Activated CD4-positive, alpha-beta T cell treated with anti-CD3 and anti-CD28 coated beads, Interleukin-2, amount 50 U/mL, for 16 hours (primary cell): ENCODE measurements around the gene TICAM1.
A peak's percentile ranks its signal among the peaks of the same experiment; 100 is the strongest.
"Not testable (repeated sequence)": the region's sequence is repeated elsewhere in the genome, so short reads cannot be mapped to it uniquely, and the experiment has no call there.

ENCODE experiments used
- DNase-seq: peaks from one replicate; pipeline ENCODE4 v3.0.0-alpha.2; 2020

TICAM1 gene

DNA sequence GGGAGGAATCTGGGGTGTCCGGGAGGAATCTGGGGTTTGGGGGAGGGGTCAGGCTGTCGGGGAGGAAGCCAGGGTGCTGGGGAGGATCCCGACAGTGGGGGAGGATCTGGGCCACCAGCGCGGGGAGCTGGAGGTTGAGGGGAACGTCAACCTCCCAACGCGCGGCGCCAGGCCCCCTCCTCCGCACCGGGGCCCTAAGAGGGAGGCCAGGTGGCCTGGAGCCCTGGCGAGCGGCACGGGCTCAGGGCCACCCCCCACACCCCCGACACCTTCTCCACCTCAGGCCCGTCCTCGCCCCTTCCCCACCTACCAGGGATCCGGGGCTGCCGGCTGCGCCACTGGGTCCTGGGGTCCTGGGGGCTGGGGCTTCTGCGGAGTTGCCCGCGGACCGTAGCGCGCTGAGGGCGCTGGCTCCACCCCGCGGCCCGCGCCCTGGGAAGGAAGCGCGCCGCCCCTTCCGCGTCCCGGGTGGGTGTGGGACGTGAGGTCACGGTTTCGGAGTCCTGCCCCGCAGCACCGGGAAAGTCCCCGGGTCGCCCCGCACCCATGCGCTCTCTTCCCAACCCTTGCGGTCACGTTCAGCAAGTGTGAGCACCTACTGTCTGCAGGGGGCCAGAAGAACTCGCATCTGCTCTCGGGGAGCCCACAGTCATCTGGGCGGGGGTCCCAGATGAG lies at the start of gene TICAM1:
Gene TICAM1, minus strand, starts transcription at position 409 of the 675 bp plus-strand sequence. CDS start 13,335 bp downstream, outside the sequence.
- peak; percentile 77 for DNase-seq

DNA sequence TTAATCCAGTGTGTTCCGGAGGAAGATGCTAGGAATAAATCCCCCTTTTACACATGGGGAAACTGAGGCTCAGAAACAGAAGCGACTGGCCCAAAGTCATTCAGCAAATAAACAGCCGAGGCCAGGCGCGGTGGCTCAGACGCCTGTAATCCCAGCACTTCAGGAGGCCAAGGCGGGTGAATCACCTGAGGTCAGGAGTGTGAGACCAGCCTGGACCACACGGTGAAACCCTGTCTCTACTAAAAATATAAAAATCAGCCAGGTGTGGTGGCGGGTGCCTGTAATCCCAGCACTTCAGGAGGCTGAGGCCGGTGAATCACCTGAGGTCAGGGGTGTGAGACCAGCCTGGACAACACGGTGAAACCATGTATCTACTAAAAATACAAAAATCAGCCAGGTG lies 47.5 kb upstream of the TICAM1 start:
- no peak for DNase-seq

DNA sequence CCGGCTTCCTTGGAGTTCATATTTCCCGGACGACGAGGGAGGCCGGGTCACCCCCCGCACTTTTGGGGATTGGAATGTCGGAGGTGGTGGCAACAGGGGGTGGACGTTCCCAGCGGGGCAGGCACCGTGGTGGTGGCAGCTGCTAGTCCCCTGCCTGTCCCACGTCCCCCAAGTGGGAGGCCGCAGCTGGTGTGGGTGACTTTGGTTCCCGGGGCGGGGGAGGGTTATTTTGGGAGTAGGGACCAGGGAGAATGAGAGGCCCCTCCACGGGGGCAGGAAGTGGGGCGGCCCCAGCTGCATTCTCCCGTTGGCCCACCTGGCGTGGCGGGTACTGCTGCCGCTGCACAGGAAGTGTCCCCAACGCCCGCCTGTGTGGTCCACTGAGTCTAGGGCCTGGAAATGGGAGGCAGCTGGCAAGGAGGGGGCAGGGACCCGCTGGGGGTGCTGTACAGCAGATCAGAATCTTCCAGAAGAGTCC lies 47.0 kb upstream of the TICAM1 start:
- no peak for DNase-seq

DNA sequence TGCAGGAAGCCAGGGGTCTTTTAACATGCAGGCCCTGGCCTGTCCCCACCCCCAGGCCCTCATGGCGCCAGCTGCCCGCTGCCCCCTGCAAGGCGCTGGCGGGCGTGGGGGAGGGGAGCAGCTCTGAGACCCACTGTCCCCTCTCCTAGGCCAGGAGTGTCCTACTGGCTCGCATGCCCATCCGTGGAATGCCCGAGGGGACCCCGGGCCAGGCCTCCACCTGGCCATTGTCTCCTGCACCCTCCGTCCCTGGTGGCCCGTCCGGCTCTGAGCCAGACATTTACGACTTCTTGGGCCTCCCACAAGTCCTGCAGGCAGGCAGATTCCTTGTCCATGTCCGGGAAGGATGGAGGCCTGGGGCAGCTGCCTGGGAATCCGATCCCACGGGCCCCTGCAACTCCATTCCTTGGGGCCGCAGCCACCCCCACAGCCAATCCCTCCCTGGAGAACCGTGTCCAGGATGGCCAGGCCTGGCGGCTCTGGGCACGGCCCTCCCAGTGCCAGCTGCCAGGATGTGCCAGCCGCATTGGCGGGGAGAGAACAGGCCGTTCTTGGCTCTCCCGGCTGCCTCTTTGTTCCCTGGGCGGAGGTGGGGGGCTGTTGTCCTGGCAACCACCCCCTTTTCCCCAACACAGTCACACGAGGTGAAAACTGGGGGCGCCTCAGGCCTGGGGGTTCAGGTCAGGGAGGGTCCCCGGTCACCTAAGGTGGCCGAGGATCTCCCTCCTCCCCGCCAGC lies 46.4 kb upstream of the TICAM1 start:
- no peak for DNase-seq

DNA sequence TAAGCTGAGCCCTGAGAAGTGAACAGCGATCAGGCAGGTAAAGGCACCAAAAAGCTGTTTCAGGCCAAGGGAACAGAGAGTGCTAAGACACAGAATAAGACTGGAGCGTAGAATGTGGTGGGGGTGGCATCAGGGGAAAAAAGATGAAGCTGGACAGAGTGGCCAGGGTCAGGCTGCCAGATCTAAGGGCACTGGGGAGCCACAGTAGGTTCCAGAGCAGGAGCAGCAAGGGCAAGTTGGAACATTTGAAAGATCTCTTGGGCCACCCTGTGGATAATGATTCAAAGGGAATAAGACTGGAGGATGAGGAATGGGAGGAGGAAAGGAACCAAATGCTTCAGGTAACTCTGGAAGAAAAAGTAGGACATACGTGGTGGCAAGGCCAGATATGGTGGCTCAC lies 42.4 kb upstream of the TICAM1 start:
- no peak for DNase-seq

DNA sequence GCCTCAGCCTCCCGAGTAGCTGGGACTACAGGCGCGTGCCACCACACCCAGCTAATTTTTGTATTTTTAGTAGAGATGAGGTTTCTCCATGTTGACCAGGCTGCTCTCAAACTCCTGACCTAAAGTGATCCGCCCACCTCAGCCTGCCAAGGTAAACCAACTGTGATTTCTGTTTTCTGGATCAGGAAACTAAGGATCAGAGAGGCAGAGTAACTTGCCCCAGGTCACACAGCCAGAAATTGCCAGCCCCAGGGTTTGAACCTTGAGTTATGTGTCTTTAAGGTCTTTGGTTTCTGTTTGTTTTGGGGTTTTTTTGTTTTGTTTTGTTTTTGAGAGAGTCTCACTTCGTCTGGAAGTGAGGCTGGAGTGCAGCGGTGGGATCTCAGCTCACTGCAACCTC lies 40.2 kb upstream of the TICAM1 start:
- no peak for DNase-seq

DNA sequence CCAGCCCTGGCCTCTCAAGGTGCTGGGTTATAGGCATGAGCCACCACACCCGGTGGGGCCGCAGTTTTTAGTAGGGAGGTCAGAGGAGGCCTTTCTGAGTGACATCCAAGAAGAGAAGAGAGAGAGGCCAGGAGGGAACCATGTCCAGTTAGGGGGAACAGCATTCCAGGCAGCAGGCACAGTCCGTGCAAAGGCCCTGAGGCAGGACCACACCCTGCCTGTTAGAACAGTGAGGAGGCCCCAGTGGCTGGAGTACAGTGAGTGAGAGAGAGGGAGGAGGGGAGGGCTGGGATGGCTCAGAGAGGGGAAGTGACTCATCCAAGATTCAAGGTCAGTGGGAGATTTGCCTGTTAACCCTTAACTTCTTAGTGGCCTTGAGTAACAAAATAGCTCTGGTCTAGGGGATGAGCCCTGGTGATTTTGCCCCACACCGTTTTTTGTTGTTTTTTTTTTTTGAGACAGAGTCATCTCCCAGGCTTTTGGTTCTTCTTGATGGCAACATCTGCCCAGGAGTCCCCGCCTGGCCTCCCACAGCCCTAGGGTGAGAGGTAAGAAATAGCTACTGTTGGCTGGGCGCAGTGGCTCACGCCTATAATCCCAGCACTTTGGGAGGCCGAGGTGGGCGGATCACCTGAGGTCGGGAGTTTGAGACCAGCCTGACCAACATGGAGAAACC lies 38.7 kb upstream of the TICAM1 start:
- DNase-seq, result peak; percentile 64

DNA sequence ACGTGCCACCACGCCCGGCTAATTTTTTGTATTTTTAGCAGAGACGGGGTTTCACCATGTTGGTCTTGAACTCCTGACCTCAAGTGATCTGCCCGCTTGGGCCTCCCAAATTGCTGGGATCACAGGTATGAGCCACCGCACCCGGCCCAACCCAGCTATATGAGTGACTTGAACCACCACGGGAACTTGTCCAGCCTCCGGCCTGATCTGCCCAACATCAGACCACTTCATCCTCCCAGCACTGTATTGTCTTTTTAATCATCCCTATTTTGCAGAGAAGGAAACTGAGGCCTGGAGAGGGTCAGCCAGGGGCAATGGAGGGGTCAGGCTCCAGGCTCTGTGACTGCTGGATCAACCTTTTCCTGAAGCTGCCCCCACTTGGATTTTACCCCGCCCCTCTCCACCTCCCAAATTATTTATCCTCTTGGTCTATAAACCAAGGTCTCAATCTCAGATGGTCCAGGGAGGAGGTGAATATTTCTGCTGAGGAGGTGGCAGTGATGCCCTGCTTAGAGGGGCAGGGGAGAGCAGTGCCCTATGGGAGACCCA lies 36.8 kb upstream of the TICAM1 start:
- DNase-seq, result no peak

DNA sequence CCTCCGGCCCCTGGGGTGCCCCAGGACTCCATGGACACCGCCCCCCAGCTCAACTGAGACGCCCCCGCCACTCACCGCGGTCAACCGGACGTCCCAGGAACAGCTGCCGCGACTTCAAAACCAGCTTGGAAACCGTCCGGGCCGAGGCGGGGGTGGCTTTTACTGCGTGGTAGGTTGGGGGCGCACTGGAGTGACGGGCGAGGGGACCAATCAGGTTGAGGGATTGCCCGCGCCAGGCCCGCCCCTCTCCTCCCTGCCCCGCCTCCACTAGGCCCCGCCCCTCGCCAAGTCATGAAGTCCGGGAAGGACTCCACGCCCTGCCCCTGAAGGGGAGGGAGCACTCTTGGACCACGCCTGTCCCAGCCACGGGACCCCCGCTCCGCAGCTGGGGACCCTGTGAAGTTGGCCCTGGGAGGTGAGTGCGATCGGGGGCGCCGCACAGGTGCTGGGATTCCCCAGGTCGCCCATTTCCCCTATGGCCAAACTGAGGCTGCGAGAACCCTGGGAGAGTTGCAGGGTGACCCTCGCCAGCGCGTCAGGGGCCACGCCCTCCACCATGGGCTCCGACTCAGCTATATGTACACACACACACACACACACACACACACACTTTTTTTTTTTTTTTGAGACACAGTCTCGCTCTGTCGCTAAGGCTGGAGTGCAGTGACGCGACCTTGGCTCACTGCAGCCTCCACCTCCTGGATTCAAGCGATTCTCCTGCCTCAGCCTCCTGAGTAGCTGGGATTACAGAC lies 36.2 kb upstream of the TICAM1 start, which contains the start of gene PLIN3:
Gene PLIN3, minus strand, starts transcription at position 134 of the 752 bp plus-strand sequence. CDS start 6,273 bp downstream, outside the sequence.
- DNase-seq, result peak; percentile 94

DNA sequence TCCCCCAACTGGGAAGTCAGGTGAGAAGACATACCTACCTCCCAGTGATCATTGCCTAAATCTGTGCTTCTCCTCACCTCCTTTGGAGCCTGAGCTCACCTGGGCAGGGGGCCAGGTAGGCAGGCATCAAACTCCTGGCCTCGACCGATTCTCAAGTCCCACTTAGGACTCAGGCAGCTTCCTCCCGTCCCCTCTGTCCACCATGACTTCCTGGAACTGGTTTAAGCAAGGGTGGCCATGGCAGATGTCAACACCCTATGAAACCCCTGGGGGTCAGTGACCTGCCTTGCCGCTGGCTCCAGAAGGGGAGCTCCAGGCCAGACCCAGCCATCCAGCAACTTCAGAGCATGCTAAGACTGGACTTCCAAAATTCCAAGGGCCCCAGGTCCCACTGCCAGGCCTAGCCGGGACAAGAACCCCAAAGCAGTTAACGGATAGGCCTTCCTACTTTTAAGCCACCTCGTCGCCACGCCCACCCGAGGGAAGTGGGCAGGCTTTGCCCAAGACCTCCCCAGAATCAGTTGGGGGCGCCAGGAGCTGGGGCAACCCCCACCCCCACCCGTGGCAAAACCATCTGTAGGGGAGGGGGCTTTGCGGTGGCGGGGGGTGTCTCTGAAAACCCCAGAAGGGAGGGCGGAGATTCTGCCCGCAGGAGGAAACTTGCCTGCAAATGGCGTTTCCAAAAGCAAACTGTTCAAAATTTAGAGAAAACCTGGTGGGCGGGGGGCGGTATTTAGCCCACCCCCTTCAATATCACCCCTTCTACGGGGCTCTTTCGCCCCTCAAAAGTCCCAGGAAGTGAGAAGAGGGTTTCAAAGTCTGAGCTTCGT lies 35.3 kb upstream of the TICAM1 start:
- no peak for DNase-seq

DNA sequence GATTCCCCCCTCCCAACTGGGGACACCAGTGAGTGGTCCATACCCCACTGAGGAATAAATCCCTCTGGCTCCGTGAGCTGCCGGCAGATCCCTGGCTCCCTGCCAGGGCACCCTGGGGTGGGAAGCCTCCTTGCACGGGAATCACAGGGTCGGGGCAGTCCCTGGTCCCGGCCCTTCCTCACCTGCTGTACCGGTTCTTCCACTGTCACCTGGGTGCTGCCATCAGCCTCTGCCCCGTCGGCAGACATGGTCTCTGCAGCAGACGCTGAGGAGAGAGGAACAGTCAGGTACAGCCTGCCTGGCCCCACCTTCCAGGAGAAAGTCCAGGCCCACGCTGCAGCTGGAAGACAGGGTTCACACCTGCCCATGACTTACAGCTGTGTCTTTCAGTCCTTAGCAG lies 29.6 kb upstream of the TICAM1 start:
- DNase-seq, result no peak

DNA sequence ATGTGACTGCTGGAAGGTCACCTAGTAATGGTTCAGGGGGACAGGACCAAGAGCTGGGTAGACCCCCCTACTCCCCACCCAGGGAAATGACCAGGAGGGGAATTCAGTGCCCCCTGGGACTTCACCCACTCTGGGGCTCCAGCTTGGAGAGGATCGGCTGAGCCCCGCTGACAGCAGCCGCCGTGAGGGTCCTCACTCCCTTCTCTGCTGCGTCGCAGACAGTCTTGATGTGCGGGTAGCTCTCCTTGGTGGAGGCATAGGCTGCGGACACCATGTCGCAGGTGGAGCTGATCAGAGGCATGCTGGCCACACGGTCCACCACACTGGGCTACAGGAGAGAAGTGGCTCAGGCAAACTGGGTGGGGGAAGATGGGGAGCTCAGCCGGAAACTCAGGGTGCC lies 28.2 kb upstream of the TICAM1 start:
- no peak for DNase-seq

DNA sequence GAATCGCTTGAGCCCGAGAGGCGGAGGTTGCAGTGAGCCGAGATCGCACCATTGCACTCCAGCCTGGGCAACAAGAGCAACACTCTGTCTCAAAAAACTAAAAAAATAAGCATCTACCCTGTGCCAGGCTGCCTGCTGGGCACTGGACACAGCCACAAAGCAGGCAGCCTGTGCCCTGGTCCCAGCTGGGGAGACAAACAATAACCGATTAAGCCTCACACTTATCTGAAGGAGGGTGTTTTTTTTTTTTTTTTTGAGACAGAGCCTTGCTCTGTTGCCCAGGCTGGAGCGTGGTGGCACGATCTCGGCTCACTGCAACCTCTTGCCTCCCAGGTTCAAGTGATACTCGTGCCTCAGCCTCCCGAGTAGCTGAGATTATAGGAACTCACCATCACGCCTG lies 25.0 kb upstream of the TICAM1 start:
- not testable (repeated sequence) for DNase-seq

DNA sequence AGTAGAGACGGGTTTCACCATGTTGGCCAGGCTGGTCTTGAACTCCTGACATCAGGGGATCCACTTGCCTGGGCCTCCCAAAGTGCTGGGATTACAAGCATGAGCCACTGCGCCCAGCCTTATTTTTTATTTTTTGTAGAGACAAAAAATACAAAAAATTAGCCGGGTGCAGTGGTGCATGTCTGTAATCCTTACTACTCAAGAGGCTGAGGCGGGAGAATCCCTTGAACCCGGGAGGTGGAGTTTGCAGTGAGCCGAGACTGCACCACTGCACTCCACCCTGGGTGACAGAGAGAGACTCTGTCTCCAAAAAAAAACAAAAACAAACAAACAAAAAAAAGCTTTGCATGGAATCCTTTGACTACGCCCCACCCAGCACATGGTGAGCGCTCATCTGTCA lies 22.0 kb upstream of the TICAM1 start:
- not testable (repeated sequence) for DNase-seq

DNA sequence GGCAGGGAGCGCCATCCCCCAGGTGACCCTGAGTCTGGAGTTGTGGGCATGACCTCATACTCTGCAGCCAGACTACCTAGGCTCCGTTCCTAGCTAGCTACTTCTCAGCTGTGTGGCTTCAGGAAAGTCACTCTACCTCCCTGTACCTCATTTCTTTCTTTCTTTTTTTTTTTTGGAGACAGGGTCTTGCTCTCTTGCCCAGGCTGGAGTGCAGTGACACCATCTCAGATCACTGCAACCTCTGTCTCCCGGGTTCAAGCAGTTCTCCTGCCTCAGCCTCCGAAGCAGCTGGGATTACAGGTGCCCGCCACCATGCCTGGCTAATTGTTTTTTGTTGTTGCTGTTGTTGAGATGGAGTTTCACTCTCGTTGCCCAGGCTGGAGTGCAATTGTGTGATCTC lies 21.0 kb upstream of the TICAM1 start:
- DNase-seq, result no peak

DNA sequence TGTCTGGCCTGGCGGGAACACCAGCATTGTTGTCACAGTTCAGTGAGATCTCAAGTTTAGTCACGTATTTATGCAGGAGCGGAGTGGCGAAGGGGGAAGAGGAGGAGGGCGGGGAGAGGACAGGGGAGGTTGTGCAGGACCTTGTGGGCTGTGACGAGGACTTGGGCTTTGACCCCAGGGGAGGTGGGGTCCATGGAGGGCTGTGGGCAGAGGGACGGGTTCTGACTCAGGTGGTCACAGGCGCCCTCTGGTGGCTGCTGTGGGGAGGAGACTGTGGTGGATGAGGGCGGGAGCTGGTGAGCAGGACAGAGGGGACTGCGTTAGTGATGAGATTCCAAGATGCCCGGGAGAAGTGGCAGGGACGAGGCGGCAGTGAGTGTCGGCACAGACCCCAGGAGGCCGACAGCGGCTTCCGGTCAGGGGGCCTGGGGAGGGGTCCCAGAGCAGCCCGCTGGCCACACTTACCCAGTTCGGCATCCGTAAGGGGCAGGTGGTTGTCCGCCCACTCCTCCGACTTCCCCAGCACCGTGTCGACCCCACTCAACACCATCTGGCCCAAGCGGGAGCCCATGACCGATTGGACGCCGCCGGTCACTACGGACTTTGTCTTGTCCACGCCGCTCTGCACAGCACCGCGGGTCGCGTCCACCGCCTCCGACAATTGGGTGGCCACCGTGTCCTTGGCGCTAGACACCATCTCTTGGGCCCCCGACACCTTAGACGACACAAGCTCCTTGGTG lies 20.2 kb upstream of the TICAM1 start:
- peak; percentile 65 for DNase-seq

DNA sequence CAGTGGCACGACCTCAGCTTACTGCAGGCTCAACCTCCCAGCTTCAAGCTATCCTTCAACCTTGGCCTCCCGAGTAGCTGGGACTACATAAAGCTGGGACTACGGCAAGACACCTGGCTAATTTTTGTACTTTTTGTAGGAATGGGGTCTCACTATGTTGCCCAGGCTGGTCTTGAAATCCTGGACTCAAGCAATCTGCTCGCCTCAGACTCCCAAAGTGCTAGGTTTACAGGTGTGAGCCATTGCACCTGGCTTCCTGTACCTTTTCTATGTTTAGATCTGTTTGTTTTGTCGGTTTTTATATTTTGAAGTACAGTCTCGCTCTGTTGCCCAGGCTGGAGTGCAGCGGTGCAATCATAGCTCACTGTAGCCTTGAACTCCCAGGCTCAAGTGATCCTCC lies 17.5 kb upstream of the TICAM1 start:
- DNase-seq, result no peak

DNA sequence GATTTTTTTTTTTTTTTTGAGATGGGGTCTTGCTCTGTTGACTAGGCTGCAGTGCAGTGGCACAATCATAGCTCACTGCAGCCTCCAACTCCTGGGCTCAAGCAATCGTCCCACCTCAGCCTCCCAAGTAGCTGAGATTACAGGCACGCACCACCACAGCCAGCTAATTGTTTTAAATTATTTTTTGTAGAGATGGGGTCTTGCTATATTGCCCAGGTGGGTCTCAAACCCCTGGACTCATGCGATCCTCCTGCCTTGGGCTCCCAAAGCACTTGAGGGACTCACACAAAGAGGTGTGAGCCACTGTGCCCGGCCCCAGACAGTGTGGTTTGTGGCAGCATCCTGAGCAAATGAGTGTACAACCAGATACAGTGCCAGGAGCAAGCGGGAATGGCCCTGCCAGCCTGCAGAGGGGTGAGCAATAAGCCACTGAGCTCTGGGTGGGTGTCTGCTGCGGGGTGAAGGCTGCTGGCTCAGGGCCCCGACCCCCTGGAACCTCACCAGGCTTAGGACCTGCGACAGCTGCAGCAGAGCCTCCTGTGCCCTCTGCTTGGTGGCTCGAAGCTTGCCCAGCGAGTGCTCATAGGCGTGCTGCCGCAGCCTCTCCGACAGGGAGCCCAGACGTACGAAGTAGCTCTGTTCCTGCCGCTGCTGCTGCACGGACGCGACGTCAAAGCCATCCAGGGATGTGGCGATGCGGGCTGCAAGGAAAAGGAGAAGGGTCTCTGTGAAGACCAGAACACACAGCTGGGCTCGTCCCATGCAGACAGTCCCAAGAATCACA lies 15.9 kb upstream of the TICAM1 start:
- DNase-seq, result no peak

DNA sequence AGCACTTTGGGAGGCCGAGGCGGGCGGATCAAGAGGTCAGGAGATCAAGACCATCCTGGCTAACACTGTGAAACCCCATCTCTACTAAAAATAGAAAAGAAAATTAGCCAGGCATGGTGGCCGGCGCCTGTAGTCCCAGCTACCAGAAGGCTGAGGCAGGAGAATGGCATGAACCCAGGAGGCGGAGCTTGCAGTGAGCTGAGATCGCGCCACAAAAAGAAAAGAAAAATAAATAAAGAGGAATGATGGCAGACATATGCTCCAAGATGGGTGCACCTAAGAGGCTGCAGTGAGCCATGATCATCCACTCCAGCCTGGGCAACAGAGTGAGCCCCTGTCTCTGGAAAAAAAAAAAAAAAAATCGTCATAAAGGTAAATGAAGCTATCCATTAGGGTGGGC lies 14.5 kb upstream of the TICAM1 start:
- not testable (repeated sequence) for DNase-seq
